PC-9 (cell line): ENCODE data around the gene CYBA. TPM values are rescaled to one million over a fixed set of nuclear protein-coding genes. Genes with fewer than 3 reads are reported as not detected.

Experiments used
- BruUV-seq: library from RNA; stranded (reverse); fragments of 400-500 nt; replicated peaks from 2 replicates; lab custom pipeline; 2021; lab: Mats Ljungman, UMichigan
- CTCF ChIA-PET: fragments of 300-600 bp; sonication (Branson Sonifier 250); formaldehyde crosslinking; loops from one replicate; lab custom pipeline; 2022; ENCODE audit warnings: antibody characterized with exemption; lab: Charles Lee
- POLR2A ChIA-PET: fragments of 300-600 bp; sonication (Branson Sonifier 250); formaldehyde crosslinking; loops from one replicate; lab custom pipeline; 2022; ENCODE audit warnings: antibody characterized with exemption; ENCODE audit not compliant: unreplicated experiment; lab: Charles Lee
- DNase-seq, 2 experiments: peaks; one replicate each; pipeline versions ENCODE4 v3.0.0 to v3.0.0-alpha.2; 2015 to 2022; ENCODE audit warnings: mixed read lengths in 1 of 2
- H2AFZ ChIP-seq: fragments of 200-600 bp; sonication (generic); 2 replicates; pipeline ENCODE4 v1.8.1; 2017; ENCODE audit warnings: antibody characterized with exemption
- H3F3A ChIP-seq: fragments of 200-600 bp; sonication (generic); 2 replicates; pipeline ENCODE4 v1.8.1; 2017; ENCODE audit warnings: antibody characterized with exemption, mild to moderate bottlenecking, low read depth; ENCODE audit not compliant: insufficient read depth
- H3K27ac ChIP-seq: fragments of 200-600 bp; sonication (generic); 2 replicates; pipeline ENCODE4 v1.6.1; 2016; ENCODE audit warnings: mixed run types
- H3K27me3 ChIP-seq: fragments of 200-600 bp; sonication (generic); 2 replicates; pipeline ENCODE4 v1.6.1; 2016; ENCODE audit warnings: low read depth, mixed run types; ENCODE audit not compliant: insufficient read depth
- H3K36me3 ChIP-seq: fragments of 200-600 bp; sonication (generic); 2 replicates; pipeline ENCODE4 v1.6.1; 2016; ENCODE audit warnings: low read depth, mixed run types
- H3K4me1 ChIP-seq: fragments of 200-600 bp; sonication (generic); replicated peaks from 2 replicates; pipeline ENCODE4 v1.6.1; 2016; ENCODE audit warnings: mixed run types; ENCODE audit not compliant: insufficient read depth
- H3K4me2 ChIP-seq: fragments of 200-600 bp; sonication (generic); 2 replicates; pipeline ENCODE4 v1.6.1; 2017; ENCODE audit warnings: mixed run types
- H3K4me3 ChIP-seq: fragments of 200-600 bp; sonication (generic); 2 replicates; pipeline ENCODE4 v1.6.1; 2016; ENCODE audit warnings: mixed run types
- H3K79me2 ChIP-seq: fragments of 200-600 bp; sonication (generic); 2 replicates; pipeline ENCODE4 v1.6.1; 2017; ENCODE audit warnings: low read depth, mixed run types
- H3K9me2 ChIP-seq: fragments of 200-600 bp; sonication (generic); 2 replicates; pipeline ENCODE4 v1.8.1; 2017; ENCODE audit warnings: mild to moderate bottlenecking; ENCODE audit not compliant: insufficient read depth
- H3K9me3 ChIP-seq: fragments of 200-600 bp; sonication (generic); 2 replicates; pipeline ENCODE4 v1.8.1; 2016; ENCODE audit warnings: low read depth; ENCODE audit not compliant: insufficient read depth
- H4K20me1 ChIP-seq: fragments of 200-600 bp; sonication (generic); 2 replicates; pipeline ENCODE4 v1.8.1; 2017; ENCODE audit not compliant: insufficient read depth
- CTCF ChIP-seq: fragments of 200-600 bp; sonication (generic); conservative IDR thresholded peaks from 2 replicates; pipeline ENCODE4 v1.6.1; 2017; ENCODE audit warnings: mixed run types, antibody characterized with exemption, mild to moderate bottlenecking, moderate library complexity
- EZH2 ChIP-seq: fragments of 200-600 bp; sonication (generic); IDR thresholded peaks from 2 replicates; pipeline ENCODE4 v1.8.0; 2017; ENCODE audit warnings: antibody characterized with exemption, low read depth
- intact Hi-C: fragments of 100-400 bp; cut with micrococcal nuclease; formaldehyde crosslinking; loops from one replicate; pipeline ENCODE4 v1.10.0; 2022; ENCODE audit not compliant: unreplicated experiment
- total RNA-seq: library from RNA; stranded (reverse); gene quantifications from 2 replicates; pipeline ENCODE4 v1.2.3, GENCODE V29; 2021

The CYBA gene
- total RNA-seq, 1 experiment from 2014 or later, result 8.0 TPM

- H3F3A ChIP-seq, result peaks cover 9% of the 10 kb centered on the region; the same call in 1 of the 2 replicates
- no peaks in the 10 kb centered on the region for H4K20me1 ChIP-seq
- no TSS peak for BruUV-seq
- ChIA-PET CTCF (no interaction called here), POLR2A (no interaction called here)
- no peak overlapping the region for H3K27ac ChIP-seq
- peaks cover 4% of the 10 kb centered on the region for H3K79me2 ChIP-seq
- no peak for DNase-seq
- H3K4me3 ChIP-seq, result no peak overlapping the region
- no peak for TF ChIP-seq EZH2
- no peak for TF ChIP-seq CTCF
- no peaks in the 10 kb centered on the region for H3K9me3 ChIP-seq
- no peak overlapping the region for H3K4me2 ChIP-seq
- intact Hi-C loops, result no loop called here
- H2AFZ ChIP-seq, result no peak overlapping the region
- no peaks in the 10 kb centered on the region for H3K36me3 ChIP-seq
- H3K27me3 ChIP-seq, result no peaks in the 10 kb centered on the region
- no peaks in the 10 kb centered on the region for H3K9me2 ChIP-seq
- H3K4me1 ChIP-seq, result no peaks in the 10 kb centered on the region; the same call in 1 of the 2 replicates
Observed at GRCh38 chr16:88667461-88667860, 16.6 kb upstream of the CYBA start.

- Histone ChIP-seq H3K79me2 (peaks cover 17% of the 10 kb centered on the region), H3F3A (peaks cover 19% of the 10 kb centered on the region; the same call in 1 of the 2 replicates), H3K4me1 (peaks cover 9% of the 10 kb centered on the region), H4K20me1 (no peaks in the 10 kb centered on the region), H3K27ac (no peak overlapping the region), H3K4me2 (no peak overlapping the region), H3K36me3 (no peaks in the 10 kb centered on the region), H3K9me3 (no peaks in the 10 kb centered on the region), H3K27me3 (no peaks in the 10 kb centered on the region), H2AFZ (no peak overlapping the region), H3K4me3 (no peak overlapping the region), H3K9me2 (no peaks in the 10 kb centered on the region)
- BruUV-seq, result no TSS peak
- DNase-seq, result no peak
- ChIA-PET CTCF (no interaction called here), POLR2A (no interaction called here)
- intact Hi-C loops, result no loop called here
- TF ChIP-seq CTCF (no peak), EZH2 (no peak)
Observed at GRCh38 chr16:88665570-88665969, 14.7 kb upstream of the CYBA start.

GRCh38 chr16:88665148-88665547 lies 14.3 kb upstream of the CYBA start:
- Histone ChIP-seq H3K9me3 (no peaks in the 10 kb centered on the region), H3K79me2 (peaks cover 20% of the 10 kb centered on the region), H2AFZ (no peak overlapping the region), H4K20me1 (no peaks in the 10 kb centered on the region; the same call in 1 of the 2 replicates), H3K4me1 (peaks cover 9% of the 10 kb centered on the region), H3F3A (peaks cover 19% of the 10 kb centered on the region; the same call in 1 of the 2 replicates), H3K4me2 (no peak overlapping the region), H3K9me2 (no peaks in the 10 kb centered on the region), H3K4me3 (no peak overlapping the region), H3K27ac (no peak overlapping the region), H3K36me3 (no peaks in the 10 kb centered on the region), H3K27me3 (no peaks in the 10 kb centered on the region)
- DNase-seq, result no peak
- BruUV-seq, result no TSS peak
- POLR2A ChIA-PET, result no interaction called here
- CTCF ChIA-PET, result interaction anchor here (0.7 kb wide), 1 partner anchor 22 kb away, joined by 8 read pairs; no protein-coding TSS in a partner anchor
- TF ChIP-seq EZH2 (no peak), CTCF (no peak)
- intact Hi-C loops, result no loop called here
